Stimulated activated memory B cell treated with anti-CD40 and anti-IgM and Interleukin-4, amounts not matched to agents 10 μg/mL and 1 μg/mL and 100 μg/mL, for 72 hours (primary cell): Measurements from ENCODE around the gene LRRD1.
"Not testable (repeated sequence)": the region's sequence is repeated elsewhere in the genome, so short reads cannot be mapped to it uniquely, and the experiment has no call there.

Experiments
- ATAC-seq: fragments of 150-1000 bp; cut with Tn5 transposase; 2 replicates; pipeline ENCODE4 v1.10.0; 2021
- H3K27ac Mint-ChIP-seq: one replicate; pipeline ENCODE4 v1.8.0; 2022; ENCODE audit warnings: mild to moderate bottlenecking, mixed read lengths
- H3K27me3 Mint-ChIP-seq: one replicate; pipeline ENCODE4 v1.8.0; 2022; ENCODE audit warnings: mixed read lengths
- H3K36me3 Mint-ChIP-seq: one replicate; pipeline ENCODE4 v1.8.0; 2022; ENCODE audit warnings: mixed read lengths
- H3K4me1 Mint-ChIP-seq: one replicate; pipeline ENCODE4 v1.8.0; 2022; ENCODE audit warnings: mixed read lengths
- H3K4me3 Mint-ChIP-seq: one replicate; pipeline ENCODE4 v1.8.0; 2022; ENCODE audit warnings: mild to moderate bottlenecking, moderate library complexity, mixed read lengths
- H3K9me3 Mint-ChIP-seq: one replicate; pipeline ENCODE4 v1.8.0; 2022; ENCODE audit warnings: mixed read lengths

The LRRD1 gene

DNA sequence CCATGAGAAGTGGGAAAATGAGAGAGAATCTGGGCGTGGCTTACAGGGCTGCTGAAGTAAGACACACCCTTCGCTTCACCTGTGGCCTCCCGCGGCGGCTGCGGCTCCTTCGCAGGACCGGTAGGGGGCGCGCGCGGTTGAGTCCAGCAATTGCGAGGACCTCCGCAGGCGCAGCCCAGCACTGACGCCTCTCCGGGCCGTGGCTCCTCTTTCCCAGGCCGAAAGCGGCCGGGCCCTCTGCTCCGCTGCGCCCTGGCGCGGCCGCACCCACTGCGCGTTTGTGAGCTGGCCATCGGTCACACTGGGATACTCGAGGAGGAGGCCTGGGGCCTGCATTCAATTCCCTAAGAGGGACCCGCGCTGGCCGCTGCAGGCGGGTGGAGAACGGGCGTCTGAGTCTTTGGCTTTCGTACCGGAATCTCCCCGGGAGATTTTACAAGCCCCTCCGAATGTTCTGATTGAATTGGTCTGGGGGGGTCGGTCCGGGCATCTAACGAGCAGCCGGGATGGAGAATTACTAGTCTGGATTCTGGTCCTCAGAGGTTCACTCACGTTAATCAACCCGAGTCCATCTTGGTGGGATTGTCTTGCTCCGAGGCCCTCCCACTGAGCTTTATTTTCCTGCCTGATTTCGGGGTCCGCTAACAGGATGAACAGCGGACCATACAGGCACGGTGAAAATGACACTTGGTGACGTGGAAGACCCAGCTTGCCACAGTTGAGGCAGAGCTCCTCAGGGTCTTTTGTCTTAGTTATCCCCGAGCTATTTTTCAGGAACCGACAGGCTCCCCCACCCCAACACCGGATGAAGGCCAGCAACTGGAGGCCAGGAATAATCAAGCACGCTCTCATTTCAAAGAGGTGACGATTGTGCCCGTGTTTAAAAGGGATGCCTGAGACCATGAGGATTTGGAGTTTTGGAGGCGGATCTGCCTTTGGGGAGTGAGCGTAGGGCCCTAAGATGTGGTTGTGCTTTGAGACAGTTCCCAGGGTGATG is at the start of gene LRRD1:
Gene LRRD1 (minus strand): TSS at position 215 of the 997 bp plus-strand sequence. CDS start 13,940 bp downstream, outside the sequence.
- peaks cover 8% of the 10 kb centered on the region for H3K4me1 Mint-ChIP-seq
- peak; percentile 99 for ATAC-seq
- no peak within 1 kb of the TSS for H3K27ac Mint-ChIP-seq
- H3K9me3 Mint-ChIP-seq = peaks cover 7% of the 10 kb centered on the region
- no peaks in the 10 kb centered on the region for H3K36me3 Mint-ChIP-seq
- H3K27me3 Mint-ChIP-seq = no peaks in the 10 kb centered on the region
- H3K4me3 Mint-ChIP-seq = peak within 1 kb of the TSS; percentile 78

DNA sequence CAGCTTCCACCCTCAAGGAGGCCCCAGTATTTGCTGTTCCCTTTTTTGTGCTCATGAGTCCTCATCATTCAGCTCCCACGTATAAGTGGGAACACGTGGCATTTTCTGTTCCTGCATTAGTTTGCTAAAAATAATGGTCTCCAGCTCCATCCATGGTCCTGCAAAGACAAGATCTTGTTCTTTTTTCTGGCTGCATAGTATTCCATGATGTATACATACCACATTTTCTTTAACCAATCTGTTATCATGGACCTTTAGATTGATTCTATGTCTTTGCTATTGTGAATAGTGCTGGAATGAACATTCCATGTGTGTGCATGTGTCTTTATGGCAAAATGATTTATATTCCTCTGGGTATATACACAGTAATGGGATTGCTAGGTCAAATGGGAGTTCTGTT is 49.8 kb upstream of the LRRD1 start:
- H3K36me3 Mint-ChIP-seq = peaks cover 69% of the 10 kb centered on the region
- H3K27ac Mint-ChIP-seq = no peak overlapping the region
- H3K4me3 Mint-ChIP-seq = no peak overlapping the region

DNA sequence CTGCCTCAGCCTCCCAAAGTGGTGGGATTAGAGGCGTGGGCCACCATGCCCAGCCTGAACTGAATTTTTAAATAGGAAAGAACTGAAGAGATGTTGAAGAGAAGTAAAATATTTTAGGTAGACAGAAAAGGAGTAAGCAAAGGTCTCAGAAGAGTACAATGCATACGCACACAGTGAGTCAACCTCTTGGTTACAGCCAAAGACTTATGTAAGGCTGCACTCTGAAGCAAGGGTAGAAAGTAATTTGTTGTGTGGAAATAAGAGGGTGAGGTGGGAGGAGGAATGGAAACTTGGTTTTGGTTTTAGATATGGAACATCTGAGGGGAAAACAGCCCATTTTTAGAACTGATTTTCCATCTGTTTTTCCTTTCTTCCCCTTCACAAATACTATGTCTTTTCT is 49.2 kb upstream of the LRRD1 start:
- Mint-ChIP-seq H3K4me3 (no peak overlapping the region), H3K4me1 (no peaks in the 10 kb centered on the region), H3K9me3 (peaks cover 4% of the 10 kb centered on the region), H3K36me3 (peaks cover 62% of the 10 kb centered on the region), H3K27ac (no peak overlapping the region), H3K27me3 (no peaks in the 10 kb centered on the region)
- no peak for ATAC-seq

More for the DNA sequence above, 49.8 kb upstream of the LRRD1 start:
- Mint-ChIP-seq H3K27me3 (no peaks in the 10 kb centered on the region), H3K4me1 (no peaks in the 10 kb centered on the region), H3K9me3 (peaks cover 4% of the 10 kb centered on the region)
- ATAC-seq = no peak

DNA sequence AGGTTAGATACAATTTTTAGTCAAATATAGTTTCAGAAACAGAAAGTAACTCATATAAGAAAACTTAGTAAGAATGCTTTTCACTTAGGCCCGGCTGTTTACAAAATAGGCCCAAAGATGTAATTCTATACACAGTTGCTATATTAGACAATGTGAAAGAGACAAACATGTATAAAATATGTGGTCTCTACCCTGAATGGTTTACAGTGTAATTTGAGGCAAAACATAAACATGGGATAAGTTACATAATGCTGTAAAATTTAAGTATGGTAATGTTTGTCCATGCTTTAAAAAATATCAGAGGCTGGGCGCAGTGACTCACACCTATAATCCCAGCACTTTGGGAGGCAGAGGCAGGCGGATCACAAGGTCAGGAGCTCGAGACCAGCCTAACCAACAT is 48.0 kb upstream of the LRRD1 start:
- Mint-ChIP-seq H3K4me1 (no peaks in the 10 kb centered on the region), H3K4me3 (no peak overlapping the region), H3K9me3 (peaks cover 4% of the 10 kb centered on the region), H3K36me3 (peaks cover 51% of the 10 kb centered on the region), H3K27me3 (no peaks in the 10 kb centered on the region), H3K27ac (no peak overlapping the region)
- no peak for ATAC-seq

DNA sequence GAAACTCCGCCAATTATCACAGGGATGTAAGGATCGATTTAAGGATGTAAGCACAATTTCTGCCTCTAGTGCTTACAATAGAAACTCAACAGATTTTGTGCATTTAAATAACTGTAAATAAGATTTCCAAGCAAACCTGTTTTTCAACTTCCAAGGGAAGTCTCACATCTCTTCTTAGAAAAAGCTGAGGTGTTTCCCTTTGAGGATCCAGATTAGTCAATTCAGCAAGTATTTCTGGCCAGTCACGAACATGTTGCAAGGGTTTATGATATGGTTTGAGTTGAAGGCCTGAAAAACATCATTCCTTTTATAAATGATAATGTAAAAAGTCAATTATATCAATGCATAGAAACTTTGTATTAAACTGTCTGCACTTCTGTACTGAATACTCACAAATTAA is 42.8 kb upstream of the LRRD1 start:
- Mint-ChIP-seq H3K27me3 (no peaks in the 10 kb centered on the region), H3K4me1 (no peaks in the 10 kb centered on the region), H3K27ac (no peak overlapping the region), H3K36me3 (peaks cover 50% of the 10 kb centered on the region), H3K4me3 (no peak overlapping the region), H3K9me3 (no peaks in the 10 kb centered on the region)
- no peak for ATAC-seq

DNA sequence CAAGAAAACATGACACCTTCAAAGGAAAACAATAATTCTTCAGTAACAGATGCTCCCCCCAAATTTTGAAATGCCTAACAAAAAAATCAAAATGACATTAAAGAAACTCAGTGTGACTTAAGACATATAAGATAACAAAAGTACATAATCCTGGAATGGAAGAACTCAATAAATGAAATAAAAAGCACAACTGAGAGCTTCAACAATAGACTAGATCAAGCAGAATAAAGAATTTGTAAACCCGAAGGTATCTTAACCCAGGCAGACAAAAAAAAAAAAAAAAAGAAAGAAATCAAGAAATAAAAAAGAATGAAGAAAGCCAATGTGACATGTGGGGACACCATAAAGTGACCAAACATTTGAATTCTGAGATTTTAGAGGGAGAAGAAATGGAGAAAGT is 27.7 kb upstream of the LRRD1 start:
- Mint-ChIP-seq H3K4me3 (no peak overlapping the region), H3K36me3 (peaks cover 80% of the 10 kb centered on the region), H3K27me3 (no peaks in the 10 kb centered on the region), H3K9me3 (peaks cover 13% of the 10 kb centered on the region), H3K27ac (no peak overlapping the region), H3K4me1 (peaks cover 6% of the 10 kb centered on the region)
- no peak for ATAC-seq

DNA sequence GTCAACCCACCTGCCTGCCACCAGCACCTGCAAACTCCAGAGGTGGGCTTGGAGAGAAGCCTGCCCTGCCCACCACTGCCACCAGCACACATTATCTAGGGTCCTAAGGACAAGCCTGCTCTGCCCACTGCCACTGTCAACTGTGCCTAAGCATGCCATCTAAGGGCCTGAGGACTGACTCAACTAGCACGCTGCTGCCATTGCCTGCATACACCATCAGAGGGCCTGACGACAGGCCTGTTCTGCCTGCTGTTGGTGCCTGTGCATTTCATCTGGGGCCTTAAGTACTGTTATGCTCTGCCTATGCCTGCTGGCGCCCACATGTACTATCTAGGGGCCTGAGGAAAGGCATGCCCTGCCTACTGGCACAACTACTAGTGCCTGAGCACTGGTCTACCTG is 27.0 kb upstream of the LRRD1 start:
- Mint-ChIP-seq H3K27ac (no peak overlapping the region), H3K4me3 (no peak overlapping the region), H3K36me3 (peaks cover 73% of the 10 kb centered on the region), H3K27me3 (no peaks in the 10 kb centered on the region), H3K4me1 (peaks cover 6% of the 10 kb centered on the region), H3K9me3 (peaks cover 13% of the 10 kb centered on the region)
- no peak for ATAC-seq

DNA sequence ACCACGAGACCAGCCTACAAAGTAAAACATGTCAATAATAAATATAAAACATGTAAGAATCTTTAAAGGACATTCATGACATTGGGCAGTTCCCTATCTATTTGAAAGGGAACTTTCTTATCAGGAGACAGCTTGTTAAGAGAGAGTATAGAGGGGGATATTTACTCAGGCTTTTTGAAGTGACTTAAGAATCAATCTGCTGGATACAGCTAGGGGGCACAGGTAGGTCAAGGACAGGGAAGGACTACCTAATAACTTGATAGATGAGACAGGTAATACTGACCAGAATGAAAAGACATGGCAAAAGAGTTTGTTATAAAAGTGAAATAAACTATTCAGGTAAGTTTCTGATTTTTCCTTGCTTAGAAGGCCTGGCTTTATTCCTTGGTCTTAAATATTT is 21.8 kb upstream of the LRRD1 start:
- Mint-ChIP-seq H3K4me3 (no peak overlapping the region), H3K36me3 (peaks cover 56% of the 10 kb centered on the region), H3K9me3 (no peaks in the 10 kb centered on the region), H3K27ac (no peak overlapping the region), H3K27me3 (no peaks in the 10 kb centered on the region), H3K4me1 (no peaks in the 10 kb centered on the region)
- no peak for ATAC-seq

DNA sequence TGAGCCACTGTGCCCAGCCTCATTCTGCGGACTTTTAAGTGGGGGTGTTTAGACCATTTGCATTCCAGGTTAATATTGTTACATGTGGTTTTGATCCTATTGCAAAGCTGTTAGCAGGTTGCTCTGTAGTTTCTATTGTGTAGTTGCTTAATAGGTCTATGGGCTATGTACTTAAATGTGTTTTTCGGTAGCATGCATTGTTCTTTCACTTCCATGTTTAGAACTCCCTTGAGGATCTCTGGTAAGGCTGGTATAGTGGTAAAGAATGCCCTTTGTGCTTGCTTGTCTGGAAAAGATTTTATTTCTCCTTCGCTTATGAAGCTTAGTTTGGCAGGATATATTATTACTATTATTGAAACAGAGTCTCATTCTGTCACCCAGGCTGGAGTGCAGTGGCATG is 13.4 kb upstream of the LRRD1 start:
- H3K27me3 Mint-ChIP-seq = no peaks in the 10 kb centered on the region
- H3K9me3 Mint-ChIP-seq = peaks cover 27% of the 10 kb centered on the region

DNA sequence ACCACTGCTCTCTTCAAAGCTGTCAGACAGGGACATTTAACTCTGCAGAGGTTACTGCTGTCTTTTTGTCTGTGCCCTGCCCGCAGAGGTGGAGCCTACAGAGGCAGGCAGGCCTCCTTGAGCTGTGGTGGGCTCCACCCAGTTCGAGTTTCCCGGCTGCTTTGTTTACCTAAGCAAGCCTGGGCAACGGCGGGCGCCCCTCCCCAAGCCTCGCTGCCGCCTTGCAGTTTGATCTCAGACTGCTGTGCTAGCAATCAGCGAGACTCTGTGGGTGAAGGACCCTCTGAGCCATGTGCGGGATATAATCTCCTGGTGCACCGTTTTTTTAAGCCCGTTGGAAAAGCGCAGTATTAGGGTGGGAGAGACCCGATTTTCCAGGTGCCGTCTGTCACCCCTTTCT is 10.3 kb upstream of the LRRD1 start:
- H3K9me3 Mint-ChIP-seq = peaks cover 19% of the 10 kb centered on the region
- not testable (repeated sequence) for ATAC-seq, H3K27ac Mint-ChIP-seq, H3K4me3 Mint-ChIP-seq, H3K27me3 Mint-ChIP-seq, H3K4me1 Mint-ChIP-seq, H3K36me3 Mint-ChIP-seq

More for the DNA sequence above, 13.4 kb upstream of the LRRD1 start:
- Mint-ChIP-seq H3K4me1 (no peaks in the 10 kb centered on the region), H3K27ac (no peak overlapping the region), H3K36me3 (peaks cover 28% of the 10 kb centered on the region), H3K4me3 (no peak overlapping the region)
- peak; percentile 39 for ATAC-seq

DNA sequence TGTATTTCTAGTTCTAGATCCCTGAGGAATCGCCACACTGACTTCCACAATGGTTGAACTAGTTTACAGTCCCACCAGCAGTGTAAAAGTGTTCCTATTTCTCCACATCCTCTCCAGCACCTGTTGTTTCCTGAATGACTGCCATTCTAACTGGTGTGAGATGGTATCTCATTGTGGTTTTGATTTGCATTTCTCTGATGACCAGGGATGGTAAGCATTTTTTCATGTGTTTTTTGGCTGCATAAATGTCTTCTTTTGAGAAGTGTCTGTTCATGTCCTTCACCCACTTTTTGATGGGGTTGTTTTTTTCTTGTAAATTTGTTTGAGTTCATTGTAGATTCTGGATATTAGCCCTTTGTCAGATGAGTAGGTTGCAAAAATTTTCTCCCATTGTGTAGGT is 5.4 kb upstream of the LRRD1 start:
- not testable (repeated sequence) for H3K4me3 Mint-ChIP-seq, ATAC-seq, H3K27me3 Mint-ChIP-seq, H3K36me3 Mint-ChIP-seq, H3K27ac Mint-ChIP-seq, H3K4me1 Mint-ChIP-seq
- H3K9me3 Mint-ChIP-seq = peaks cover 14% of the 10 kb centered on the region

DNA sequence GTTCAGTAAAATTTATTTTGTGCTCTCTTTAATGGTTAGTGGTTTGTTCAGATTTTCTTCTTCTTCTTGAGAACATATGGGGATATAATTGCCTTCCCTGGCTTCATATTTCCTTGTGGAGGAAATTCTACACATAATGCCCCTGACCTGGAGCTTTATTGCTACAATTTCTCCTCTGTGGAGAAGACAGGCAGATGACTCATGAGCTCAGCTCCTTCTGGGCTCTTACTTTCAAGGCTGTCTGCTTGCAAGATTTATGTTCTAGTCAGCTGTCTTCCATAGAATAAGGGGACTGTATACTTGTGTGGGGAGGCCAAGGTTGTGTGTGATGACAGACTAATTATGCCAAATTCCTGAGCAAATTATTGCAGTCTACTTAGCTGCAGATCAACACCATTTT is 1.6 kb downstream of the LRRD1 start:
- Mint-ChIP-seq H3K4me1 (peaks cover 8% of the 10 kb centered on the region), H3K36me3 (no peaks in the 10 kb centered on the region), H3K27me3 (no peaks in the 10 kb centered on the region), H3K4me3 (no peak overlapping the region), H3K9me3 (peaks cover 3% of the 10 kb centered on the region), H3K27ac (no peak overlapping the region)
- ATAC-seq = no peak

DNA sequence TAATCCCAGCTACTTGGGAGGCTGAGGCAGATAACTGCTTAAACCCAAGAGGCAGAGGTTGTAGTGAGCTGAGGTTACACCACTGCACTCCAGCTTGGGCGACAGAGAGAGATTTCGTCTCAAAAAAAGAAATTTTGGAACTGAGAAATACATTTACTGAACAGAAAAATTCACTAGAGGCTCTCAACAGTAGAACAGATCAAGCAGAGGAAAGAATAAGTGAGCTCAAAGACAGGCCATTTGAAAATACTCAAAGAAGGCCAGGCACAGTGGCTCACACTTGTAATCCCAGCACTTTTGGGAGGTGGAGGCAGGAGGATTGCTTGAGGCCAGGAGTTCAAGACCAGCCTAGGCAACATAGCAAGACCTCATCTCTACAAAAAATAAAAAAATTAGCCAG is 9.4 kb downstream of the LRRD1 start:
- not testable (repeated sequence) for H3K4me3 Mint-ChIP-seq, H3K4me1 Mint-ChIP-seq, H3K27ac Mint-ChIP-seq, ATAC-seq, H3K9me3 Mint-ChIP-seq
- Mint-ChIP-seq H3K36me3 (peaks cover 18% of the 10 kb centered on the region), H3K27me3 (peaks cover 22% of the 10 kb centered on the region)

DNA sequence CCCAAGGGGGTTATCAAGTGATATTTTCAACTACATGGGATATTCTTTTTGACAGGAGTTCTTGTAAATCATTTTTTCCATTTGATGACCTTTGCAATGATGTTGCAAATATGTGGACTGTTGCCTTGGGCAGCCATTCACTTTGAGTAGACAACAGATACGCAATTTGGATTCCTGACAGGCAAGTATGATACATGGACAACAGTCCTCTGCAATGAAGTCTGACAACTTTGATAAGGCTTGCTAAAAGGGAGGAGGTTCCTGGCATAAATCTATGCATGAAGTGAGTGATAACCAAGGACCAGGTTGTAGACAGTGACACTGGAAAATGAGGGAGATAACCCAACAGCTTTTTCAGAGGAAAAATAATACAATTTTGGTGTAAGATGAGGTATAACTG is 17.7 kb downstream of the LRRD1 start:
- Mint-ChIP-seq H3K4me1 (no peaks in the 10 kb centered on the region), H3K27ac (no peak overlapping the region), H3K9me3 (no peaks in the 10 kb centered on the region), H3K27me3 (no peaks in the 10 kb centered on the region), H3K36me3 (no peaks in the 10 kb centered on the region), H3K4me3 (no peak overlapping the region)
- ATAC-seq = no peak

DNA sequence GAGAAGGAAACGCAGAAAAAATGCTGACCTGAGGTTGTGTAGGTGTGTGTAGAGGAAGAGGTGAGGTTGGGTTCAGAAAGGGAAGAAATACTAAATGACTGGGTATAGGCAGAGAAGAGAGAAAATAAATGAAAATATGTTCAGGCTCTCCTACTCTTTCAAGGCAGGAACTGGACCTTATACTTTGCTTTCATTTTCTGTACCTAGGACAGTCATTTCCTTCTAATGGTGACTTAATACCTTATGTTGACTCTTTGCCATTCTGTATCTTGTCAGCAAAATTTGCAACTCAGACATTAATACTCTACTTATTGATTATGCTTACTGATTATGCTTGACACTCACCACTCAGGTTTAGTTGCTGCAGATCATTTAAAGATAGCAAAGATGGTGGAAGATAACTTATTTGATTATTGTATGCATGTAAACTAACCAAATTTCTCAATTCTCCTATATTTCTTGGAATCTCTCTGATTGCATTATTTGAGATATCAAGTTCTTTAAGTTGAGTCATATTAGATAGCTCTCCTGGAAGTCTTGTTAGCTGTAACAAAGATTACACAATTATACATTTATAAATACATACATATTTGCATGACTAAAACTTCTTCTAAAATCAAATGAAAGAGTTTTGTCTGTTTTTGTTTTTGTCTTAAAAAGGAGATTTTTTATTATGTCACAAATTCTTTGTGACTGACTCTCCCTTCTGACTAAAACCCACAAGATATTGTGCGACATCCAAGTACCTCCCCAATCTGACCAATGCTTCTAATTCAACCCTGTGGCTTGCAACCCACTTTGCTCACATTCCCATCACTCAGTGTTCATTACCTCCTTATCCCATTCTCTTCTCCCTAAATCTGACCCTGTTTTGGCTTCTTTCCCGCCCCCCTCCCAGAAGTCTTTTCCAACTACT is 20.0 kb downstream of the LRRD1 start:
- no peaks in the 10 kb centered on the region for H3K36me3 Mint-ChIP-seq
- H3K9me3 Mint-ChIP-seq = no peaks in the 10 kb centered on the region
- no peak for ATAC-seq
- H3K27me3 Mint-ChIP-seq = no peaks in the 10 kb centered on the region
- no peak overlapping the region for H3K27ac Mint-ChIP-seq
- H3K4me3 Mint-ChIP-seq = no peak overlapping the region
- H3K4me1 Mint-ChIP-seq = no peaks in the 10 kb centered on the region
